SK-N-SH treated with all-trans-retinoic acid at 6 μM for 48 hours (cell line): Measurements from ENCODE around the gene IFT80.

ENCODE experiments used
- ATAC-seq: fragments of 200-7000 bp; cut with Tn5 transposase; 3 replicates; pipeline ENCODE4 v1.9.1; 2020; ENCODE audit warnings: mild to moderate bottlenecking, moderate library complexity
- ARNTL ChIP-seq: fragments of 450-650 bp; formaldehyde crosslinking; IDR thresholded peaks from 2 replicates; pipeline ENCODE4 v1.5.0; 2020; ENCODE audit warnings: low read depth, mild to moderate bottlenecking, moderate library complexity, borderline replicate concordance
- BACH2 ChIP-seq: fragments of 250-450 bp; sonication (Bioruptor Pico); IDR thresholded peaks from 2 replicates; pipeline ENCODE4 v1.9.0; 2021; ENCODE audit warnings: mild to moderate bottlenecking, borderline replicate concordance
- CSDC2 ChIP-seq: fragments of 250-450 bp; sonication (Bioruptor Pico); IDR thresholded peaks from 2 replicates; pipeline ENCODE4 v1.5.0; 2020; ENCODE audit warnings: mild to moderate bottlenecking, moderate library complexity
- ESRRG ChIP-seq: fragments of 250-450 bp; sonication (Bioruptor Pico); IDR thresholded peaks from 2 replicates; pipeline ENCODE4 v1.6.1; 2021; ENCODE audit warnings: mild to moderate bottlenecking
- GLIS3 ChIP-seq: fragments of 250-450 bp; sonication (Bioruptor Pico); IDR thresholded peaks from 2 replicates; pipeline ENCODE4 v1.5.0; 2020; ENCODE audit warnings: mild to moderate bottlenecking, moderate library complexity
- ISL1 ChIP-seq: fragments of 250-450 bp; sonication (Bioruptor Pico); IDR thresholded peaks from 2 replicates; pipeline ENCODE4 v2.1.2; 2022; ENCODE audit warnings: mild to moderate bottlenecking, moderate library complexity
- OSR1 ChIP-seq: fragments of 250-450 bp; sonication (Bioruptor Pico); IDR thresholded peaks from 2 replicates; pipeline ENCODE4 v1.8.0; 2022; ENCODE audit warnings: moderate library complexity, mild to moderate bottlenecking, inconsistent platforms
- POU6F1 ChIP-seq: fragments of 250-450 bp; sonication (Bioruptor Pico); IDR thresholded peaks from 2 replicates; pipeline ENCODE4 v1.8.0; 2021; ENCODE audit warnings: low read depth, mild to moderate bottlenecking, moderate library complexity, borderline replicate concordance
- PPARA ChIP-seq: fragments of 250-450 bp; sonication (Bioruptor Pico); IDR thresholded peaks from 2 replicates; pipeline ENCODE4 v1.5.0; 2020; ENCODE audit warnings: mild to moderate bottlenecking, borderline replicate concordance
- RARB ChIP-seq: fragments of 250-450 bp; sonication (Bioruptor Pico); IDR thresholded peaks from 2 replicates; pipeline ENCODE4 v1.8.0; 2021; ENCODE audit warnings: mild to moderate bottlenecking, moderate library complexity
- SNAI2 ChIP-seq: fragments of 250-450 bp; sonication (Bioruptor Pico); IDR thresholded peaks from 2 replicates; pipeline ENCODE4 v1.5.0; 2020; ENCODE audit warnings: mild to moderate bottlenecking, moderate library complexity
- TCF4 ChIP-seq: fragments of 250-450 bp; sonication (Bioruptor Pico); IDR thresholded peaks from 2 replicates; pipeline ENCODE4 v1.8.0; 2021; ENCODE audit warnings: mild to moderate bottlenecking, moderate library complexity, borderline replicate concordance
- TOX ChIP-seq: fragments of 250-450 bp; sonication (Bioruptor Pico); IDR thresholded peaks from 2 replicates; pipeline ENCODE4 v1.8.0; 2021; ENCODE audit warnings: mild to moderate bottlenecking, moderate library complexity, borderline replicate concordance
- TSHZ2 ChIP-seq: fragments of 250-450 bp; sonication (Bioruptor Pico); IDR thresholded peaks from 2 replicates; pipeline ENCODE4 v1.5.0; 2020; ENCODE audit warnings: mild to moderate bottlenecking, moderate library complexity
- ZC3H10 ChIP-seq: fragments of 250-450 bp; sonication (Bioruptor Pico); IDR thresholded peaks from 2 replicates; pipeline ENCODE4 v1.5.1; 2021; ENCODE audit warnings: mild to moderate bottlenecking, moderate library complexity
- ZFP3 ChIP-seq: fragments of 250-450 bp; sonication (Bioruptor Pico); IDR thresholded peaks from 2 replicates; pipeline ENCODE4 v1.5.0; 2020; ENCODE audit warnings: mild to moderate bottlenecking, moderate library complexity
- ZFP30 ChIP-seq: fragments of 450-650 bp; formaldehyde crosslinking; IDR thresholded peaks from 2 replicates; pipeline ENCODE4 v1.5.0; 2022; ENCODE audit warnings: mild to moderate bottlenecking, moderate library complexity
- ZNF565 ChIP-seq: fragments of 450-650 bp; formaldehyde crosslinking; conservative IDR thresholded peaks from 2 replicates; pipeline ENCODE4 v1.5.0; 2020; ENCODE audit warnings: low read depth, mild to moderate bottlenecking, moderate library complexity
- ZNF70 ChIP-seq: fragments of 450-650 bp; formaldehyde crosslinking; IDR thresholded peaks from 2 replicates; pipeline ENCODE4 v1.5.0; 2020; ENCODE audit warnings: mild to moderate bottlenecking, moderate library complexity
- TF ChIP-seq, protein P1 (sequence below): fragments of 250-450 bp; sonication (Bioruptor Pico); IDR thresholded peaks from 2 replicates; pipeline ENCODE4 v1.5.1; 2021; ENCODE audit warnings: mild to moderate bottlenecking, moderate library complexity
- TF ChIP-seq, protein P2 (sequence below): fragments of 250-450 bp; sonication (Bioruptor Pico); IDR thresholded peaks from 2 replicates; pipeline ENCODE4 v1.8.0; 2020; ENCODE audit warnings: mild to moderate bottlenecking, moderate library complexity, borderline replicate concordance

IFT80 gene

DNA sequence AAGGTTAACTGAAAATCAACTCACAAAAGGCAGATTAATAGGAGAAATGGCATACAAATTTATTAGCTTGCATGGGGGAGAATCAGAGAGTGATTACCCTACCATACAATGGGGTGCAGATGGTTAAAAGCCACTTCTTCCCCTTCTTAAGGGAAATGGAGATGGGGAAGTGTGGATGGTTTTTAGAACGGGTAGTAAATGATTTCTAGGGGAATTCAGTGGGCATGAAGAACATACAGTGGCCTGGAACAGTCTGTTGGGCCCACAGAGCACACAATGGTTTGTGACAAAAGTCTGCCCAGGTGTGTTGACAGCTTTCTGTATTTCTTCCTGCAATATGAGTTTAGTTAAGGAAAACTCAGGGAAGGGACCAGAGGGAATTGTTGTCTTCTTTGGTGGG, 112.8 kb downstream of the IFT80 start:
- ATAC-seq, result no peak
- TF ChIP-seq TOX (CRISPR knock-in tag) (no peak), ZFP30 (CRISPR knock-in tag) (no peak), RARB (CRISPR knock-in tag) (no peak), TCF4 (CRISPR knock-in tag) (no peak), OSR1 (CRISPR knock-in tag) (no peak), CSDC2 (CRISPR knock-in tag) (no peak), GLIS3 (CRISPR knock-in tag) (no peak)
- TF ChIP-seq, protein P1, sequence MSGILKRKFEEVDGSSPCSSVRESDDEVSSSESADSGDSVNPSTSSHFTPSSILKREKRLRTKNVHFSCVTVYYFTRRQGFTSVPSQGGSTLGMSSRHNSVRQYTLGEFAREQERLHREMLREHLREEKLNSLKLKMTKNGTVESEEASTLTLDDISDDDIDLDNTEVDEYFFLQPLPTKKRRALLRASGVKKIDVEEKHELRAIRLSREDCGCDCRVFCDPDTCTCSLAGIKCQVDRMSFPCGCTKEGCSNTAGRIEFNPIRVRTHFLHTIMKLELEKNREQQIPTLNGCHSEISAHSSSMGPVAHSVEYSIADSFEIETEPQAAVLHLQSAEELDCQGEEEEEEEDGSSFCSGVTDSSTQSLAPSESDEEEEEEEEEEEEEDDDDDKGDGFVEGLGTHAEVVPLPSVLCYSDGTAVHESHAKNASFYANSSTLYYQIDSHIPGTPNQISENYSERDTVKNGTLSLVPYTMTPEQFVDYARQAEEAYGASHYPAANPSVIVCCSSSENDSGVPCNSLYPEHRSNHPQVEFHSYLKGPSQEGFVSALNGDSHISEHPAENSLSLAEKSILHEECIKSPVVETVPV, result no peak
- TF ChIP-seq, protein P2, sequence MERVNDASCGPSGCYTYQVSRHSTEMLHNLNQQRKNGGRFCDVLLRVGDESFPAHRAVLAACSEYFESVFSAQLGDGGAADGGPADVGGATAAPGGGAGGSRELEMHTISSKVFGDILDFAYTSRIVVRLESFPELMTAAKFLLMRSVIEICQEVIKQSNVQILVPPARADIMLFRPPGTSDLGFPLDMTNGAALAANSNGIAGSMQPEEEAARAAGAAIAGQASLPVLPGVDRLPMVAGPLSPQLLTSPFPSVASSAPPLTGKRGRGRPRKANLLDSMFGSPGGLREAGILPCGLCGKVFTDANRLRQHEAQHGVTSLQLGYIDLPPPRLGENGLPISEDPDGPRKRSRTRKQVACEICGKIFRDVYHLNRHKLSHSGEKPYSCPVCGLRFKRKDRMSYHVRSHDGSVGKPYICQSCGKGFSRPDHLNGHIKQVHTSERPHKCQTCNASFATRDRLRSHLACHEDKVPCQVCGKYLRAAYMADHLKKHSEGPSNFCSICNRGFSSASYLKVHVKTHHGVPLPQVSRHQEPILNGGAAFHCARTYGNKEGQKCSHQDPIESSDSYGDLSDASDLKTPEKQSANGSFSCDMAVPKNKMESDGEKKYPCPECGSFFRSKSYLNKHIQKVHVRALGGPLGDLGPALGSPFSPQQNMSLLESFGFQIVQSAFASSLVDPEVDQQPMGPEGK (CRISPR knock-in tag), result no peak

- no peak for TF ChIP-seq POU6F1 (CRISPR knock-in tag)
- no peak for TF ChIP-seq ZC3H10 (CRISPR knock-in tag)
- TF ChIP-seq RARB (CRISPR knock-in tag), result no peak
- no peak for TF ChIP-seq TCF4 (CRISPR knock-in tag)
- TF ChIP-seq ESRRG (CRISPR knock-in tag), result no peak
- no peak for TF ChIP-seq PPARA (CRISPR knock-in tag)
- TF ChIP-seq TSHZ2 (CRISPR knock-in tag), result no peak
- no peak for TF ChIP-seq ZFP30 (CRISPR knock-in tag)
- TF ChIP-seq ZNF565 (CRISPR knock-in tag), result no peak
- no peak for TF ChIP-seq OSR1 (CRISPR knock-in tag)
- no peak for TF ChIP-seq CSDC2 (CRISPR knock-in tag)
- TF ChIP-seq, protein P2 (CRISPR knock-in tag), result no peak
- no peak for ATAC-seq
Observed at GRCh38 chr3:160280836-160281235, 118.2 kb downstream of the IFT80 start.

DNA sequence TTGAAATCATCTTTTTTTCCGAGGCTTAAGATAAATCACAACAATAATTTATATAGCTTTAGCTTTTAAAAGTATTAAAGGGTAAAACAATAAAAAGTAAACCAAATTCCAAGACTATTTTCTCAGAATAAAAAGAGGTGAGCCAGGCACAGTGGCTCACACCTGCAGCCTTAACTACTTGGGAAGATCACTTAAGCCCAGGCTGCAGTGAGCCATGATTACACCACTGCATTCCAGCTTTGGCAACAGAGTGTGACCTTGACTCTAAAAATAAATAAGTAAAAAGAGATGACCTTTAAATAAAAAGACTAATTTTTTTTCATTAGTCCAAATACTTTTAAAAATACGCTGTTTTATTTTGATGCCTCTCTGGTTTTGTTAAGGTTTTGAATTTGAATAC, 119.4 kb downstream of the IFT80 start:
- TF ChIP-seq POU6F1 (CRISPR knock-in tag) (no peak), ISL1 (no peak), ZNF70 (CRISPR knock-in tag) (no peak), BACH2 (no peak), SNAI2 (CRISPR knock-in tag) (no peak), PPARA (CRISPR knock-in tag) (no peak), ZNF565 (CRISPR knock-in tag) (no peak), OSR1 (CRISPR knock-in tag) (no peak), ZC3H10 (CRISPR knock-in tag) (no peak), ARNTL (CRISPR knock-in tag) (no peak), ZFP3 (CRISPR knock-in tag) (no peak), CSDC2 (CRISPR knock-in tag) (no peak), TOX (CRISPR knock-in tag) (no peak)
- TF ChIP-seq, protein P1, result no peak
- TF ChIP-seq, protein P2 (CRISPR knock-in tag), result no peak
- TF ChIP-seq, all 23 proteins: peak for 0
- ATAC-seq, result no peak
